ENCODE data around the gene ITPR3.

Gene ITPR3

DNA sequence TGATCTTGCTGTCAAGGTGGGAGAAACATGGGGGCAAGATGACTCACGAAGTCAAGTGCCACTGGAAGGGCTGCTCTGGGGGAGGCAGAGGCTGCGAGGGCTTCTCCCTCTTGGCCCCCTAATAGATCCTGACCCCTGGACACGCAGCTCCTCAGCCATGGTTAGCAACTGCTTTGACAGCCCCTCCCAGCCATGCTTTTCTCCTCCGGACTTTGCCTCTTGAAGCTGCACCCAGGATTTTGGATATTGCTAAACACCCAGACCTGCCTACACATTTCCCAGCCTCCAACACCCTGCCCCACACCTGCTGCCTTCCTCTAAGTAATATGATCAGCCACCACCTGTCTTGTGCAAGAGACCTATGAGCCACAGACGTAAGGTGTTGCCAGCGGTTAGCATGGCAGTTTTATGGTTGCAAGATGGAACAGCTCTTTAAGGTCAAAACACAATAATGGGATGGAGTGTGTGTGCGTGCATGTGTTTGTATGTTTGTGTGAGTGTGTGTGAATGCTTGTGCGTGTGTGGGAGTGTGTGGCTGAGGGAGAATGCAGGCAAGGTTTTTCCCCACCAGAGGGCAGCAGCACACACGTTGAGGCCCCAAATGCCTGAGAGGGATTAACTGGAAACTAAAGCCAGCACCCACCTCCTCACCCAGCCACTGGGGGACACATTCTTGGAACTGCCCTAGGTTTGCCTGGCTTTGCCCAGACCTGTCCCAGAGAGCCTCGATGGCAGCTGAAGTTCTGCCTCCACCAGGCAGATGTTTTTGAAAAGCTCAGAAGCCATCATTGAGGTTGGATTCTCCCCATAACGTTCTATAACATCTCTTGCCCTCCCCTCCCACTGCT is 123.1 kb downstream of the ITPR3 start:
- H3K4me1 Mint-ChIP-seq (ENCODE audit: low read depth): peaks cover 3% of the 10 kb centered on the region
- no peak overlapping the region for H3K4me3 Mint-ChIP-seq
- no peak overlapping the region for H3K27ac Mint-ChIP-seq
- no peaks in the 10 kb centered on the region for H3K36me3 Mint-ChIP-seq (ENCODE audit: low read depth)
- no peaks in the 10 kb centered on the region for H3K9me3 Mint-ChIP-seq
- no peaks in the 10 kb centered on the region for H3K27me3 Mint-ChIP-seq

- H3K36me3 Mint-ChIP-seq (ENCODE audit: low read depth): no peaks in the 10 kb centered on the region
- no peak overlapping the region for H3K27ac Mint-ChIP-seq
- H3K9me3 Mint-ChIP-seq: no peaks in the 10 kb centered on the region
- H3K4me1 Mint-ChIP-seq (ENCODE audit: low read depth): peaks cover 3% of the 10 kb centered on the region
- H3K4me3 Mint-ChIP-seq: no peak overlapping the region
- H3K27me3 Mint-ChIP-seq: no peaks in the 10 kb centered on the region
Observed at GRCh38 chr6:33744895-33745546, 123.9 kb downstream of the ITPR3 start.

DNA sequence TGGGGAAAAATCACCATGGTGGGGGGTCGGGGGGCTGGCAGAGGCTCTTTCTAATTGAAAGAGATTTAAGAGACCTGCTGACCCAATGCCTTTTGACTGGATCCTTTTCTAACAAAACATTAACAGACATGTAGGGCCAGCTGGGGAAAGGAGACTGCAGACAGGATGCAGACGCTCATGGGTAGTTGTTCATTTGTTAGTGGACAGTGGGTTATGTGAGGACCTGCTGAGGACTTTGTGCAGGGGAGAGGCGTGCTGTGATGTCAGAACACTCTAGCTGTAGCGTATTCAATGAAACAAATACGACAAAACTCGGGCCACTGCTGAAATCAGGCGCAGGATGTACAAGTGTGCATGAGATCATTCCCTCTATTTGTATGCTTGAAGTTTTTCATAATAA is 124.4 kb downstream of the ITPR3 start:
- Mint-ChIP-seq H3K4me3 (no peak overlapping the region), H3K36me3 (ENCODE audit: low read depth) (no peaks in the 10 kb centered on the region), H3K27me3 (no peaks in the 10 kb centered on the region), H3K4me1 (ENCODE audit: low read depth) (peaks cover 3% of the 10 kb centered on the region), H3K27ac (no peak overlapping the region), H3K9me3 (no peaks in the 10 kb centered on the region)

All from stimulated activated naive CD8-positive, alpha-beta T cell treated with anti-CD3 and anti-CD28 coated beads, Interleukin-15, Interleukin-2, amounts not matched to agents 100 ng/mL and 50 ng/mL, for 24 hours (primary cell).